Natural killer cell (primary cell): ENCODE data around the gene WLS. TPM values are rescaled to one million over a fixed set of nuclear protein-coding genes. Genes with fewer than 3 reads are reported as not detected.

Experiments used
- ATAC-seq, 3 donors: fragments of 150-1000 bp in 2 of 3; fragments of 200-7000 bp in 1 of 3; cut with Tn5 transposase; 1 replicate in 1 of 3; 2 replicates in 2 of 3; pipeline ENCODE4 v1.10.0; 2021; ENCODE audit warnings: mild to moderate bottlenecking in 2 of 3, moderate library complexity in 2 of 3
- DNase-seq, 2 donors: peaks; one replicate each; pipeline versions ENCODE4 v3.0.0 to v3.0.0-alpha.2; 2013 to 2021; ENCODE audit warnings: mixed read lengths in 1 of 2
- H3K27ac ChIP-seq: one replicate; pipeline ENCODE4 v1.5.1; 2013; ENCODE audit warnings: mild to moderate bottlenecking, low read length
- H3K27me3 ChIP-seq: one replicate; pipeline ENCODE4 v1.6.1; 2013; ENCODE audit warnings: low read length; ENCODE audit not compliant: control insufficient read depth, insufficient read depth
- H3K36me3 ChIP-seq: one replicate; pipeline ENCODE4 v1.6.1; 2013; ENCODE audit warnings: low read length; ENCODE audit not compliant: control insufficient read depth, insufficient read depth
- H3K4me1 ChIP-seq: one replicate; pipeline ENCODE4 v1.6.1; 2013; ENCODE audit warnings: low read length; ENCODE audit not compliant: control insufficient read depth, insufficient read depth
- H3K4me3 ChIP-seq: one replicate; pipeline ENCODE4 v1.5.1; 2013; ENCODE audit warnings: low read length
- H3K9me3 ChIP-seq: one replicate; pipeline ENCODE4 v1.6.1; 2013; ENCODE audit warnings: low read length; ENCODE audit not compliant: control insufficient read depth, insufficient read depth
- H3K27ac Mint-ChIP-seq, 2 donors: one replicate each; pipeline ENCODE4 v1.8.0; 2022; ENCODE audit warnings: mild to moderate bottlenecking in 2 of 2, mixed read lengths in 2 of 2, moderate library complexity in 1 of 2
- H3K27me3 Mint-ChIP-seq, 2 donors: one replicate each; pipeline ENCODE4 v1.8.0; 2022; ENCODE audit warnings: low read depth in 2 of 2, mixed read lengths in 2 of 2
- H3K36me3 Mint-ChIP-seq: one replicate; pipeline ENCODE4 v1.8.0; 2022; ENCODE audit warnings: mixed read lengths
- H3K4me1 Mint-ChIP-seq, 2 donors: one replicate each; pipeline ENCODE4 v1.8.0; 2022; ENCODE audit warnings: mixed read lengths in 2 of 2
- H3K4me3 Mint-ChIP-seq: one replicate; pipeline ENCODE4 v1.8.0; 2022; ENCODE audit warnings: mild to moderate bottlenecking, moderate library complexity, mixed read lengths
- H3K9me3 Mint-ChIP-seq, 2 donors: one replicate each; pipeline ENCODE4 v1.8.0; 2022; ENCODE audit warnings: mixed read lengths in 2 of 2
- CTCF ChIP-seq: fragments of 200-600 bp; IDR thresholded peaks from one replicate; pipeline ENCODE4 v1.8.0; 2022; ENCODE audit warnings: antibody characterized with exemption
- WGBS: methylation state at CpG from one replicate; pipeline ENCODE4 v1.1.7; 2013; ENCODE audit warnings: missing lambda C conversion rate; ENCODE audit not compliant: insufficient coverage; 5-methylcytosine and 5-hydroxymethylcytosine counted together
- intact Hi-C: fragments of 100-400 bp; cut with micrococcal nuclease; formaldehyde crosslinking; loops from one replicate; pipeline ENCODE4 v1.14.2; 2022
- total RNA-seq, 4 donors: library from RNA; stranded (reverse); fragments of 120-200 nt in 1 of 4; gene quantifications; one replicate each; pipeline versions ENCODE4 v1.2.3 to v1.2.4, GENCODE V29; 2013 to 2022

Gene WLS
- total RNA-seq, 3 donors from 2014 or later (not counting 1 experiment from before 2014, with no cell fraction given): 0.75 to 1.4 TPM; not detected in 1

- H3K4me3 ChIP-seq: no peak overlapping the region
- H3K27me3 ChIP-seq: no peaks in the 10 kb centered on the region
- DNase-seq (no peak), ATAC-seq (no peak)
- H3K27me3 Mint-ChIP-seq: no peaks in the 10 kb centered on the region
- no peak overlapping the region for H3K4me3 Mint-ChIP-seq
- H3K9me3 Mint-ChIP-seq: peaks cover 2 to 3% of the 10 kb centered on the region in 2 donors
- no peaks in the 10 kb centered on the region for H3K36me3 ChIP-seq
- TF ChIP-seq CTCF: no peak
- no peak overlapping the region for H3K27ac ChIP-seq
- H3K36me3 Mint-ChIP-seq: no peaks in the 10 kb centered on the region
- H3K27ac Mint-ChIP-seq: no peak overlapping the region
- no peaks in the 10 kb centered on the region for H3K4me1 ChIP-seq
- H3K4me1 Mint-ChIP-seq: no peaks in the 10 kb centered on the region
- no CpG with 5 or more reads among the region's 3 CpGs for WGBS
- H3K9me3 ChIP-seq: no peaks in the 10 kb centered on the region
- intact Hi-C loops: no loop called here
Observed at GRCh38 chr1:68255301-68255700, 23.0 kb upstream of the WLS start.

- H3K4me1 Mint-ChIP-seq: no peaks in the 10 kb centered on the region
- no peaks in the 10 kb centered on the region for H3K27me3 Mint-ChIP-seq
- H3K27ac Mint-ChIP-seq: no peak overlapping the region
- Histone ChIP-seq H3K27ac (no peak overlapping the region), H3K4me1 (no peaks in the 10 kb centered on the region), H3K9me3 (no peaks in the 10 kb centered on the region), H3K36me3 (no peaks in the 10 kb centered on the region), H3K4me3 (no peak overlapping the region), H3K27me3 (no peaks in the 10 kb centered on the region)
- TF ChIP-seq CTCF: no peak
- H3K9me3 Mint-ChIP-seq: peaks cover 2 to 3% of the 10 kb centered on the region in 2 donors
- intact Hi-C loops: no loop called here
- ATAC-seq (no peak), DNase-seq (no peak)
- H3K36me3 Mint-ChIP-seq: no peaks in the 10 kb centered on the region
- WGBS: 92% methylated on average over 3 of the region's 3 CpGs
- no peak overlapping the region for H3K4me3 Mint-ChIP-seq
Observed at GRCh38 chr1:68254667-68255226, 22.4 kb upstream of the WLS start.

GRCh38 chr1:68237040-68237439 lies 4.7 kb upstream of the WLS start:
- peaks cover 8% of the 10 kb centered on the region for H3K36me3 Mint-ChIP-seq
- H3K27ac ChIP-seq: no peak overlapping the region
- intact Hi-C loops: no loop called here
- peaks cover 2% of the 10 kb centered on the region for H3K4me1 ChIP-seq
- ATAC-seq: no peak
- peaks cover 0 to 6% of the 10 kb centered on the region in 2 donors for H3K4me1 Mint-ChIP-seq
- no peak overlapping the region for H3K4me3 ChIP-seq
- DNase-seq: no peak
- H3K9me3 Mint-ChIP-seq: peaks cover 0 to 7% of the 10 kb centered on the region in 2 donors
- H3K27me3 ChIP-seq: peaks cover 12% of the 10 kb centered on the region
- H3K9me3 ChIP-seq: no peaks in the 10 kb centered on the region
- no peak overlapping the region for H3K4me3 Mint-ChIP-seq
- H3K36me3 ChIP-seq: no peaks in the 10 kb centered on the region
- WGBS: 92% methylated on average over 2 of the region's 2 CpGs
- TF ChIP-seq CTCF: no peak
- no peak overlapping the region for H3K27ac Mint-ChIP-seq
- H3K27me3 Mint-ChIP-seq: peaks cover 19 to 24% of the 10 kb centered on the region in 2 donors

GRCh38 chr1:68234094-68234493 lies 1.8 kb upstream of the WLS start:
- 67% methylated on average over 1 of the region's 2 CpGs for WGBS
- peaks cover 12% of the 10 kb centered on the region for H3K4me1 ChIP-seq
- Mint-ChIP-seq H3K36me3 (peaks cover 8% of the 10 kb centered on the region), H3K9me3 (peaks cover 0 to 7% of the 10 kb centered on the region in 2 donors), H3K27ac (no peak overlapping the region), H3K4me3 (no peak overlapping the region), H3K4me1 (peaks cover 0 to 10% of the 10 kb centered on the region in 2 donors), H3K27me3 (peaks cover 32 to 44% of the 10 kb centered on the region in 2 donors)
- intact Hi-C loops: no loop called here
- peaks cover 22% of the 10 kb centered on the region for H3K27me3 ChIP-seq
- TF ChIP-seq CTCF: no peak
- no peaks in the 10 kb centered on the region for H3K36me3 ChIP-seq
- ATAC-seq: no peak
- H3K4me3 ChIP-seq: no peak overlapping the region
- H3K27ac ChIP-seq: no peak overlapping the region
- no peak for DNase-seq
- no peaks in the 10 kb centered on the region for H3K9me3 ChIP-seq
